Ovary (tissue), 9 donors: ENCODE measurements around the gene DTNA. TPM values are rescaled to one million over a fixed set of nuclear protein-coding genes. Genes with fewer than 3 reads are reported as not detected.
A peak's percentile ranks its signal among the peaks of the same experiment; 100 is the strongest.

Experiments
- DNase-seq, 5 donors: peaks; one replicate each; pipeline ENCODE4 v3.0.0-alpha.2; 2019 to 2020
- H3K27ac ChIP-seq, 2 donors: fragments of 200-600 bp; one replicate each; pipeline versions ENCODE4 v1.5.1 to v1.8.0; 2019 to 2022
- H3K27me3 ChIP-seq: fragments of 200-600 bp; one replicate; pipeline ENCODE4 v1.8.0; 2022
- H3K36me3 ChIP-seq: fragments of 200-600 bp; sonication (generic); one replicate; pipeline ENCODE4 v1.5.1; 2019
- H3K4me1 ChIP-seq: one replicate; pipeline ENCODE4 v1.8.1; 2013; ENCODE audit warnings: mild to moderate bottlenecking, moderate library complexity; ENCODE audit not compliant: insufficient read depth
- H3K4me3 ChIP-seq: fragments of 200-600 bp; sonication (generic); one replicate; pipeline ENCODE4 v1.5.1; 2017
- H3K9me3 ChIP-seq, 2 donors: fragments of 200-600 bp in 1 of 2; sonication (generic) in 1 of 2; one replicate each; pipeline versions ENCODE4 v1.5.1 to v1.8.1; 2013 to 2019; ENCODE audit warnings: mild to moderate bottlenecking in 1 of 2, moderate library complexity in 1 of 2
- EP300 ChIP-seq: sonication (generic); formaldehyde crosslinking; IDR thresholded peaks from one replicate; pipeline ENCODE4 v1.6.1; 2017; ENCODE audit warnings: antibody characterized with exemption
- POLR2A ChIP-seq: fragments of 450-650 bp; IDR thresholded peaks from one replicate; pipeline ENCODE4 v1.6.1; 2017; ENCODE audit warnings: antibody characterized with exemption, mild to moderate bottlenecking, moderate library complexity
- WGBS, 3 donors: extraction: QIAGEN DNeasy Blood & Tissue Kit in 1 of 3; methylation state at CpG; one replicate each; pipeline versions ENCODE4 v1.1.5 to v1.1.7; 2013 to 2017; 5-methylcytosine and 5-hydroxymethylcytosine counted together
- intact Hi-C, 4 donors: fragments of 100-400 bp; cut with DNase I; formaldehyde crosslinking; loops; one replicate each; pipeline versions ENCODE4 v1.11.0 to v1.15.1; 2022 to 2023
- polyA plus RNA-seq, 2 donors: library from polyadenylated mRNA; stranded (reverse); fragments of 200-250 nt in 1 of 2; fragments of 350-450 nt in 1 of 2; fragmentation: Illumina TruSeq in 1 of 2; extraction: RNeasy Lipid Tissue Mini Kit (QIAGEN cat#74804) in 1 of 2; gene quantifications; one replicate each; pipeline ENCODE4 v1.2.3, GENCODE V29; 2013 to 2014
- total RNA-seq, 7 donors: library from RNA; depleted of rRNA in 2 of 7; stranded (reverse); fragments of >200 nt in 2 of 7; fragmentation: NEBNext Ultra II Directional in 3 of 7; extraction: Animal tissue kit (Norgen Biotek cat#: 25700) in 3 of 7; gene quantifications; one replicate each; pipeline versions ENCODE4 v1.1.0 to v1.2.4, GENCODE V29; 2016 to 2023
- TF ChIP-seq, protein P1 (sequence below), 3 donors: fragments of 450-650 bp in 2 of 3; fragments of 200-600 bp in 1 of 3; IDR thresholded peaks; one replicate each; pipeline versions ENCODE4 v1.5.1 to v1.8.0; 2016 to 2022; ENCODE audit warnings: antibody characterized with exemption in 3 of 3, mild to moderate bottlenecking in 1 of 3
- donor health status: DM: no; HTN: no; CAD: no; lungs with moderate emphysema.
- donor health status: DM: no; HTN: no; CAD: no.
- donor health status: Bipolar disorder and iron deficiency.
- donor health status: DM: yes; HTN: yes; CAD: no.
- donor health status: DM: no; HTN: no; CAD: no.
- donor health status: DM: yes; HTN: yes; CAD: no.

The DTNA gene
- total and polyA plus RNA-seq, 9 donors: 4.3 to 34.2 (median 18.4) TPM

DNA sequence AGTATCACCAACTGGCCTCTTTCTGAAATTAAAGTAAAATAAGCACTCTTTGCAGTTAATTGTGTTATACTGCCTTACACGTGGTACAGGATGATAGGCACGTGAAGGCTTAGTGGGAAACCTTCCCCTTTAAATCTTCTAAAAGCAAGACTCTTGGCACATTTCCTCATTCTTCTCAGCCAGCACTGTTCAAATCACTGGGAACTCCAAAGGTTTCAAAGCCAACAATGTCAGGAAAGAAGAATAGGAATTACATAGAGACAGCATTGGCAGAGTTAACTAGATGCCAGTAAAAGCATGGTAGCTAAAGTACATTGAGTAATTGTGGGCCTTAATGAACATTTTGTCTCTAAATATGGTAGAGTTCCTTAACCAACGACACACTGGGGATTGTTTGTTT lies 96.4 kb downstream of the DTNA start:
- intact Hi-C loops: no loop called here
- no peak for DNase-seq
- Histone ChIP-seq H3K27ac (no peak overlapping the region), H3K4me3 (no peak overlapping the region), H3K36me3 (no peaks in the 10 kb centered on the region), H3K27me3 (no peaks in the 10 kb centered on the region), H3K4me1 (no peaks in the 10 kb centered on the region), H3K9me3 (no peaks in the 10 kb centered on the region)
- TF ChIP-seq, protein P1, sequence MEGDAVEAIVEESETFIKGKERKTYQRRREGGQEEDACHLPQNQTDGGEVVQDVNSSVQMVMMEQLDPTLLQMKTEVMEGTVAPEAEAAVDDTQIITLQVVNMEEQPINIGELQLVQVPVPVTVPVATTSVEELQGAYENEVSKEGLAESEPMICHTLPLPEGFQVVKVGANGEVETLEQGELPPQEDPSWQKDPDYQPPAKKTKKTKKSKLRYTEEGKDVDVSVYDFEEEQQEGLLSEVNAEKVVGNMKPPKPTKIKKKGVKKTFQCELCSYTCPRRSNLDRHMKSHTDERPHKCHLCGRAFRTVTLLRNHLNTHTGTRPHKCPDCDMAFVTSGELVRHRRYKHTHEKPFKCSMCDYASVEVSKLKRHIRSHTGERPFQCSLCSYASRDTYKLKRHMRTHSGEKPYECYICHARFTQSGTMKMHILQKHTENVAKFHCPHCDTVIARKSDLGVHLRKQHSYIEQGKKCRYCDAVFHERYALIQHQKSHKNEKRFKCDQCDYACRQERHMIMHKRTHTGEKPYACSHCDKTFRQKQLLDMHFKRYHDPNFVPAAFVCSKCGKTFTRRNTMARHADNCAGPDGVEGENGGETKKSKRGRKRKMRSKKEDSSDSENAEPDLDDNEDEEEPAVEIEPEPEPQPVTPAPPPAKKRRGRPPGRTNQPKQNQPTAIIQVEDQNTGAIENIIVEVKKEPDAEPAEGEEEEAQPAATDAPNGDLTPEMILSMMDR (IDR thresholded peaks at IDR 0.05): no peak
- TF ChIP-seq EP300 (no peak), POLR2A (no peak)
- WGBS, 3 donors: 20 to 32% (median 32%) methylated on average over 3 of the region's 3 CpGs

DNA sequence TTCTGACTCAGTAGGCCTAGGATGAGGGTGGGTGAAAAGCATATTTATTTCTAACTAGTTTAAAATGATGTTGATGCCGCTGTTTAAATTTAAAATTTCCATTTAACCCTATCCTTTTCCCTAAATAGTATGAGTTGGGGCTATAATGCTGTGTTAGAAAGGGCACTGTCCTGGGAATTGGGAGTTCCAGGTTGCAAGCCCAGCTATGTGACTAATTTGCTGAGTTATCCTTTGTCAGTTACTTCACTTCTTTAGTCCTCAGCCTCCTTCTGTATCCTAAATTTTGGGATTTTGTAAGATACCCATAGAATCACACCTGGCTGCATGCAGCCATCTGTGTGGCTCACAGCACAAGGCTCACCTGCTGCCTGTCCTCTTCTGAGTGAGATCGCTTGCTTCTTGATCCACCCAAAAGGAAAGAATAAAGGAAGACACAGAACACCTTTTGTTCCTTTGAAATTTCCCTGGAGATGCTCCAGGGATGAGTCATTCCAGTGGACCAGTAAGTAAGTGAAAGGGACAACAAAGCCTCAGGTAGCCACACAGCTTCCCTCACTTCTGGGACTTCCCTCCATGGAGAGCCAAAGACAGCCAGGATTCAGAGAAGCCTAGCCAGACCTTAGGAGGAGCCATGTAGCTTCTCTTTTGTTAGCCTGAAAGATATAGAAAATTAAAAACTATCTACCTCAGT lies 97.2 kb downstream of the DTNA start:
- no peak overlapping the region for H3K27ac ChIP-seq
- intact Hi-C loops: no loop called here
- H3K27me3 ChIP-seq: no peaks in the 10 kb centered on the region
- no peaks in the 10 kb centered on the region for H3K4me1 ChIP-seq
- 89 to 93% (median 89%) methylated on average over 2 of the region's 2 CpGs for WGBS, 3 donors
- no peak for DNase-seq
- no peaks in the 10 kb centered on the region for H3K9me3 ChIP-seq
- TF ChIP-seq EP300: no peak
- no peaks in the 10 kb centered on the region for H3K36me3 ChIP-seq
- H3K4me3 ChIP-seq: no peak overlapping the region

GRCh38 chr18:34808389-34808788 lies 98.3 kb downstream of the DTNA start:
- Histone ChIP-seq H3K9me3 (no peaks in the 10 kb centered on the region), H3K4me1 (no peaks in the 10 kb centered on the region), H3K27ac (no peak overlapping the region), H3K27me3 (no peaks in the 10 kb centered on the region), H3K36me3 (no peaks in the 10 kb centered on the region), H3K4me3 (no peak overlapping the region)
- intact Hi-C loops: no loop called here
- WGBS, 3 donors: 92 to 97% (median 94%) methylated on average over 1 of the region's 1 CpG
- DNase-seq: no peak
- TF ChIP-seq POLR2A (no peak), EP300 (no peak)
- TF ChIP-seq, protein P1 (IDR thresholded peaks at IDR 0.05): no peak

DNA sequence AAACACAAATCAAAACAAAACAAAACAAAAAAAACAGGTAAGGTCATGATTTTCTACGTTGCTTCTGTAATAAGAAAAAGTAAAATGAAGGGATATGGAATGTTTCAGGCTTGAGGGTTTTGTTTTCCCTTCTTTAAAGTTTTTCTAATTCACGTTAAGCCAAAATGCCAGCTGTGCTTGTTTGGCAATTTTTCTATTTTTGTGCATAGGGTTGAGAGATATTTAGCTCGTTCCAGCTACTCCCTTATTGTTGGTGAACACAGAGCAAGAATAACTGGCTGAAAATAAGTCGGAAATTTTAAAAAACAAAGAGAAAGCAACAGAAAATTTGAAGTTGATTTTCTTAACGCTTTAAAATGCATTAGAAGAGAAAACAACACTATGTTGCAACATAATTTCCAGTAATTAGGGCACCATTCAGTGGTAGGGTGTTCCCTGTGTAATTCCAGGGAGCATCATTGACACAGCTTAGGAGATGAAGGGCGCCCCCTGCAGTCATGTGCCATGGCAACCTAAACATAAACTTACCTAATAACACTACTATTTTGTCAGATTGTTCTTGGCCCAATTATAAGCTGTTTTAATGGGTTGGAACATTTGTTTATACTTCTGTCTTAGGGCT lies 99.5 kb downstream of the DTNA start:
- WGBS, 3 donors: 3 to 14% (median 9%) methylated on average over 6 of the region's 6 CpGs
- H3K27me3 ChIP-seq: no peaks in the 10 kb centered on the region
- no peaks in the 10 kb centered on the region for H3K9me3 ChIP-seq
- intact Hi-C loops: no loop called here
- H3K36me3 ChIP-seq: no peaks in the 10 kb centered on the region
- no peaks in the 10 kb centered on the region for H3K4me1 ChIP-seq
- peak; percentile 60 to 89 (median 71) for DNase-seq
- TF ChIP-seq, protein P1 (IDR thresholded peaks at IDR 0.05): peak in 2 of 3 donors; percentile 32 to 40
- TF ChIP-seq POLR2A: no peak
- no peak overlapping the region for H3K4me3 ChIP-seq
- H3K27ac ChIP-seq: peak overlapping the region in 1 of 2 donors; percentile 19

DNA sequence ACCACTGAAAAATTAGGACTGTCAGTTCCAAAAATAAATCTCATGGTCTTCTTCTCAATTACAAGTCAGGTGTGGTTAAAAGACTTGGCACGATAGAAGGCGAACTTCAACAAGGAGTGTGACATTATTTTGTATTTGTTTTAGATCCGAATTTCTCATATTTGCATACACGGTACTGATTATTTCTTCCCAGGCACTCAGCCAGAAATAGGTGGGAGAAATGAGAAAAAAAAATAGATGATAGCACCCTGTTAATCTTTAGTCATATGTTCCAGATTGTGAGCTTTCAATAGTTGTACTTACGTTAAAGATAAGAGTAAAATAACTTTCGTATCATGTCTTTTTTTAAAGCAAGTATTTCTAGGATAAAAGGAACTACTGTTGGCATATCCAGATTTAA lies 106.1 kb downstream of the DTNA start:
- TF ChIP-seq, protein P1 (IDR thresholded peaks at IDR 0.05): no peak
- TF ChIP-seq EP300: no peak
- no peak for TF ChIP-seq POLR2A
- H3K4me1 ChIP-seq: no peaks in the 10 kb centered on the region
- no peaks in the 10 kb centered on the region for H3K9me3 ChIP-seq
- no peaks in the 10 kb centered on the region for H3K36me3 ChIP-seq
- intact Hi-C loops: no loop called here
- 75 to 85% (median 76%) methylated on average over 6 of the region's 6 CpGs for WGBS, 3 donors
- DNase-seq: no peak
- no peaks in the 10 kb centered on the region for H3K27me3 ChIP-seq
- no peak overlapping the region for H3K4me3 ChIP-seq
- H3K27ac ChIP-seq: no peak overlapping the region
